Measurements from ENCODE around the gene UAP1. TPM values are rescaled to one million over a fixed set of nuclear protein-coding genes. Genes with fewer than 3 reads are reported as not detected.

UAP1 gene
- total and polyA plus RNA-seq, 2 donors (not counting 1 experiment from before 2014, with no cell fraction given) = 5.3 to 16.4 TPM

DNA sequence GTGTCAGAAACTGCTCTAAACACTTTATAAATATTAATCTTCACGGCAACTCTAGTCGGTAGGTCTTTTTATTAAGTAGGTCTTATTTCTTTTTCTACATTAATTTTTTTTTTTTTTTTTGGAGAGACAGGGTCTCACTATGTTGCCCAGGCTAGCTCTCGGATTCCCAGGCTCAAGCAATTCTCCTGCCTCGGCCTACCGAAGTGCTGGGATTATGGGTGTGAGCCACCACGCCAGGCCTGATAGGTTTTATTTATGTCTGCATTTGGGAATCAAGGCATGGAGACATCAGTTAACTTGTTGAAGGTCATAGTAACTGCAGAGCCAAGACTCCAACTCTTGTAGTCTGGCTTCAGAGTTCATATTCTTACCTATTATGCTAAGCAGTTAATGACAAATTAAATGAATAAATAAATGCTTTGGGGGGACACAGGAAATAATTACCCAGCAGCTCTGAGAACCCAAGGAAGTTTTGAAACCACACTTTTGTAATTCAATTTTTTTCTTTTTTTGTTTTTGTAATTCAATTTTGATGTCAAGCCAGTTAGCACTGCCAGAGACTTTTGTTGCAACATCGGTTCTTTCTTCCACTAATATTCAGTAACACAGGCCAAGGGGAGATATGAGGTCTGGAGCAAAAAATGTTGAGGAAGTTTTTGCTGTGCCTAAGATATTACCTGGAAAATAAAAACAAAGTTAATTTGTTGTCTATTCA is 9.4 kb upstream of the UAP1 start:
- no peak overlapping the region for H2AFZ ChIP-seq (ENCODE audit: insufficient read depth, low read depth, low read length, poor library complexity, severe bottlenecking)
- ATAC-seq (ENCODE audit: low read depth) (no peak), DNase-seq (no peak)
- H3K27me3 Mint-ChIP-seq = no peaks in the 10 kb centered on the region
- H3K36me3 ChIP-seq (replicated peaks in 1 of 2; ENCODE audit: control extremely low read depth in 1 of 2, control insufficient read depth in 1 of 2, extremely low read depth in 1 of 2, insufficient read depth in 2 of 2, low read length in 1 of 2) = no peaks in the 10 kb centered on the region
- peaks cover 0 to 3% (median 0%) of the 10 kb centered on the region in 4 experiments for H3K27me3 ChIP-seq (replicated peaks in 1 of 4; ENCODE audit: control extremely low read depth in 1 of 4, control insufficient read depth in 3 of 4, insufficient read depth in 4 of 4, low read length in 3 of 4)
- H3K4me1 Mint-ChIP-seq = no peaks in the 10 kb centered on the region
- H3K4me3 ChIP-seq (ENCODE audit: control extremely low read depth in 1 of 5, extremely low read depth in 1 of 5, insufficient read depth in 1 of 5, low read depth in 2 of 5, low read length in 4 of 5) = no peak overlapping the region
- no peak overlapping the region for H3K9ac ChIP-seq (ENCODE audit: low read length)
- intact Hi-C loops (cut with micrococcal nuclease) = no loop called here
- H3K27ac ChIP-seq (ENCODE audit: low read length in 2 of 2) = no peak overlapping the region
- ChIA-PET CTCF (no interaction called here), POLR2A (no interaction called here)
- H4K20me1 ChIP-seq (ENCODE audit: control insufficient read depth, insufficient read depth, low read length, poor library complexity, severe bottlenecking) = no peaks in the 10 kb centered on the region
- H3K4me2 ChIP-seq (replicated peaks; ENCODE audit: low read depth, low read length, poor library complexity, severe bottlenecking) = no peak overlapping the region
- no peaks in the 10 kb centered on the region for H3K4me1 ChIP-seq (ENCODE audit: control insufficient read depth in 2 of 2, insufficient read depth in 2 of 2, low read length in 2 of 2)
- H3K4me3 Mint-ChIP-seq = no peak overlapping the region
- no peaks in the 10 kb centered on the region for H3K9me3 ChIP-seq (ENCODE audit: control extremely low read depth in 1 of 3, control insufficient read depth in 2 of 3, insufficient read depth in 1 of 3, low read length in 2 of 3)
- no peaks in the 10 kb centered on the region for H3K79me2 ChIP-seq (ENCODE audit: control insufficient read depth, insufficient read depth, low read length)
- WGBS (ENCODE audit: insufficient coverage) = 100% methylated on average over 4 of the region's 7 CpGs
- TF ChIP-seq, protein P1, sequence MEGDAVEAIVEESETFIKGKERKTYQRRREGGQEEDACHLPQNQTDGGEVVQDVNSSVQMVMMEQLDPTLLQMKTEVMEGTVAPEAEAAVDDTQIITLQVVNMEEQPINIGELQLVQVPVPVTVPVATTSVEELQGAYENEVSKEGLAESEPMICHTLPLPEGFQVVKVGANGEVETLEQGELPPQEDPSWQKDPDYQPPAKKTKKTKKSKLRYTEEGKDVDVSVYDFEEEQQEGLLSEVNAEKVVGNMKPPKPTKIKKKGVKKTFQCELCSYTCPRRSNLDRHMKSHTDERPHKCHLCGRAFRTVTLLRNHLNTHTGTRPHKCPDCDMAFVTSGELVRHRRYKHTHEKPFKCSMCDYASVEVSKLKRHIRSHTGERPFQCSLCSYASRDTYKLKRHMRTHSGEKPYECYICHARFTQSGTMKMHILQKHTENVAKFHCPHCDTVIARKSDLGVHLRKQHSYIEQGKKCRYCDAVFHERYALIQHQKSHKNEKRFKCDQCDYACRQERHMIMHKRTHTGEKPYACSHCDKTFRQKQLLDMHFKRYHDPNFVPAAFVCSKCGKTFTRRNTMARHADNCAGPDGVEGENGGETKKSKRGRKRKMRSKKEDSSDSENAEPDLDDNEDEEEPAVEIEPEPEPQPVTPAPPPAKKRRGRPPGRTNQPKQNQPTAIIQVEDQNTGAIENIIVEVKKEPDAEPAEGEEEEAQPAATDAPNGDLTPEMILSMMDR (IDR thresholded peaks at IDR 0.05) = no peak
- TF ChIP-seq EZH2 (IDR thresholded peaks at IDR 0.05; ENCODE audit: borderline replicate concordance, insufficient read depth, low read depth, low read length, poor library complexity, severe bottlenecking) = no peak
- H3K9me3 Mint-ChIP-seq (ENCODE audit: insufficient read depth) = no peaks in the 10 kb centered on the region
- H3K27ac Mint-ChIP-seq = no peak overlapping the region

DNA sequence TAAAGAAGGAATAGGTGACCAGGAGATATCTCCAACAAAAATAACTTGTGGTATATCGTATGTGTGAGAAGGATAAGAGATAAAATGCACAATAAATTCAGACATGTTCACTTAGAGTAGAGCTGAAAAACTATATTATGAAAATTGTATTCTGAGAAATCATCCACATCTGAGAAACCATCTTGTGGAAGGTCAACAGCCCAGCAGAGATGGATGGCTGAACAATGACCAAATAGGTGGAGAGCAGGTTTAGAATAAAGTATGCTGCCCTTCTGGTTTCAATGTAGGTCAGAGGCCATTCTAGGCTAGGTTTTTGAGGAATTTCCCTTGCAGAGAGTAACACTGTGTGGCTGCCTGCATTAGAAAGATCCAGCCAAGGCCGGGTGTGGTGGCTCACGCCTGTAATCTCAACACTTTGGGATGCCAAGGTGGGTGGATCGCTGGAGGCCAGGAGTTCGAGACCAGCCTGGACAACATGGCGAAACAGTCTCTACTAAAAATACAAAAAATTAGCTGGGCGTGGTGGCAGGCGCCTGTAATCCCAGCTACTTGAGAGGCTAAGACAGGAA is 8.8 kb upstream of the UAP1 start:
- Histone ChIP-seq H3K9me3 (ENCODE audit: control extremely low read depth in 1 of 3, control insufficient read depth in 2 of 3, insufficient read depth in 1 of 3, low read length in 2 of 3) (no peaks in the 10 kb centered on the region), H2AFZ (ENCODE audit: insufficient read depth, low read depth, low read length, poor library complexity, severe bottlenecking) (no peak overlapping the region), H4K20me1 (ENCODE audit: control insufficient read depth, insufficient read depth, low read length, poor library complexity, severe bottlenecking) (no peaks in the 10 kb centered on the region), H3K4me1 (ENCODE audit: control insufficient read depth in 2 of 2, insufficient read depth in 2 of 2, low read length in 2 of 2) (no peaks in the 10 kb centered on the region), H3K27me3 (replicated peaks in 1 of 4; ENCODE audit: control extremely low read depth in 1 of 4, control insufficient read depth in 3 of 4, insufficient read depth in 4 of 4, low read length in 3 of 4) (peaks cover 0 to 5% (median 0%) of the 10 kb centered on the region in 4 experiments), H3K79me2 (ENCODE audit: control insufficient read depth, insufficient read depth, low read length) (no peaks in the 10 kb centered on the region), H3K4me3 (ENCODE audit: control extremely low read depth in 1 of 5, extremely low read depth in 1 of 5, insufficient read depth in 1 of 5, low read depth in 2 of 5, low read length in 4 of 5) (no peak overlapping the region), H3K36me3 (replicated peaks in 1 of 2; ENCODE audit: control extremely low read depth in 1 of 2, control insufficient read depth in 1 of 2, extremely low read depth in 1 of 2, insufficient read depth in 2 of 2, low read length in 1 of 2) (no peaks in the 10 kb centered on the region), H3K9ac (ENCODE audit: low read length) (no peak overlapping the region), H3K27ac (ENCODE audit: low read length in 2 of 2) (no peak overlapping the region), H3K4me2 (replicated peaks; ENCODE audit: low read depth, low read length, poor library complexity, severe bottlenecking) (no peak overlapping the region)
- no peaks in the 10 kb centered on the region for H3K9me3 Mint-ChIP-seq (ENCODE audit: insufficient read depth)
- POLR2A ChIA-PET = no interaction called here
- no peak for DNase-seq
- WGBS (ENCODE audit: insufficient coverage) = no CpG with 5 or more reads among the region's 8 CpGs
- H3K4me1 Mint-ChIP-seq = no peaks in the 10 kb centered on the region
- CTCF ChIA-PET = no interaction called here
- intact Hi-C loops (cut with micrococcal nuclease) = no loop called here
- no peaks in the 10 kb centered on the region for H3K27me3 Mint-ChIP-seq
- TF ChIP-seq, protein P1 (IDR thresholded peaks at IDR 0.05) = no peak
- TF ChIP-seq EZH2 (IDR thresholded peaks at IDR 0.05; ENCODE audit: borderline replicate concordance, insufficient read depth, low read depth, low read length, poor library complexity, severe bottlenecking) = no peak
- no peak for ATAC-seq (ENCODE audit: low read depth)
- no peak overlapping the region for H3K27ac Mint-ChIP-seq
- H3K4me3 Mint-ChIP-seq = no peak overlapping the region
